Hematopoietic multipotent progenitor cell treated with erythropoietin and hydrocortisone succinate and interleukin-3 and kit ligand, for 17 days (in vitro differentiated cells): ENCODE data around the gene KIAA1671.

Source experiments
- DNase-seq: peaks from one replicate; pipeline ENCODE4 v3.0.0-alpha.2; 2015; ENCODE audit warnings: low spot score

Gene KIAA1671

DNA sequence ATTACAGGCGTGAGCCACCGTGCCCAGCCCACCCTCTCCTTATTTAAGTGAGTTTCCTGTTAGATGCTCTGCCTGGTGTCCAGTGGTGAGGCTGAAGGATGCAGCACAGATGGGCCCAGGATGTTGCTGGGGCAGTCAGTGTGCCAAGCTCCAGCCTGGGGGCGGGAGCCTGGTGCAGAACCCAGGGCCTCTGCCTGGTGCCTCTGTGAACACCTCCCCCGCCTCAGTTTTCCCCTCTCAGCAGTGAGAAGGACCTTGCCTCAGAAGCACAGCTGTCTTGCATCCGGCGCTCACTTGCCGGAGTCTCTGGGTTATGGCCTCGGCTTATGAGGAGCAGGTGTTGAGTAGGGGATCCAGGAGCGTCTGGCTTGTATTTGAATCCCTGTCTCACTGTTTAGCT, 116.2 kb downstream of the KIAA1671 start:
- no peak for DNase-seq

DNA sequence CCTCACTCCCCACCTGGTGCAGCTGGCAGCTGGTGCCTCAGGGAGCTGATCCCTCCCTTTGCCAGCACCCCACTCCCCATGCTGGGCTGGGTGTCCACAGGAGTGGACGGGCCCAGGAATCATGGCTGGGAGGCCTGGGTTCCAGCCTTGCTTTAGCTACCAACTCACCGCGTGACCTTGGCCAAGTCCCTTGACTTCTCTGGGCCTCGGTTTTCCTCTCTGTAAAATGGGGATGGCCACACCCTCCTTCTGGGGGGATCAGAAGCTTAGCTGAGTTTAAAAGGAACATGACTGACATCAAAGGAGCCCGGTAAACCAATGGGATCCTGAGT, 116.9 kb downstream of the KIAA1671 start:
- DNase-seq: no peak

DNA sequence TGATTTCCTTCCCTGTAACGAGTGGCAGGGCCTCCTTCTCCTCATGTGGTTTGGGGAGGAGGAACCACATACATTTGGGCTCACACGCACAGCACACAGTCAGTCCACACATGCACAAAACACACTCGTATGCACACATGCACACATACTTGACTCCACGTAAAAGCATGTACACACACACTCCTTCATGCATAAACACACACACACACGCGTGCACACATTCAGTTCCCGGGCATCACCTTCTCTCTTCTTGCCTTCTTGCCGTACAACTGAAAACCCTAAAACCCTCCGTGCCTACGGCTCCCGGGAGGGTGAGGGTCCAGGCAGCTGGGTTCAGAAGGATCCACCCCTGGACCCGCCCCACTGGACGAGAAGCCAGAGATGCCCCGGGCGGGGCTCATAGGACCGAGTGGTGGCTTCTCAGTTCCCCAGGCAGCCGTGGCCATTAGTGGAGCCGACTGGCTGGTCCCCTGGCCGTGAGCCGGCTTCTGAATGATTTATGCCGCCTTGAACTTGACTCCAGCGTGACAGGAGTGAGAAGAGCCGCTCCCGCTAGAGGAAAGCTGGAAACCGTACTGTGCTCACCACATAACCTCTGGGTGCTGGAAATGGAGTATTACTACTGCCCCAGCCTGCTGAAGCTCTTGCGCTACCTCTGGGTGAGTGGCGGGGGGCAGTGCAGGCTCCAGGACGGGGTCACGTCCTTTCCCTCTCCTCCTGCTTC, 117.4 kb downstream of the KIAA1671 start:
- no peak for DNase-seq

DNA sequence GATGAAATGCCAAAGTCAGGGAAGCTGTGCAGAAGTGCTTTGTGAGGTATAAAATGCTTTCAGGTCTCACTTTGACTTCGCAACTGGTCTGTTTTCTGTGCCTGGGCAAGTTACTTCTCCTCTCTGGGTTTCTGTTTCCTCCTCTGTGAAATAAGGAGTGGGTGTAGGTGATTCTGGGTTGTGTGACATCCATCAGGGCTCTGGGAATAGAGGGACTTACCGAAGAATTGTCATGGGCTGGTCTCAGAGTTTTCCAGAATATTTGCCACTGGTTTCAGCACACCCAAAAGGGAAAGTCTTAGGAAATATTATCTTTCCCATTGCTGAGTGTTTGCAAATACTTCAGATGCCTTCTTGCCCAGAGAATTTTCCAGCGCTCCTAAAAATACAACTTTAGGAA, 118.4 kb downstream of the KIAA1671 start:
- no peak for DNase-seq

DNA sequence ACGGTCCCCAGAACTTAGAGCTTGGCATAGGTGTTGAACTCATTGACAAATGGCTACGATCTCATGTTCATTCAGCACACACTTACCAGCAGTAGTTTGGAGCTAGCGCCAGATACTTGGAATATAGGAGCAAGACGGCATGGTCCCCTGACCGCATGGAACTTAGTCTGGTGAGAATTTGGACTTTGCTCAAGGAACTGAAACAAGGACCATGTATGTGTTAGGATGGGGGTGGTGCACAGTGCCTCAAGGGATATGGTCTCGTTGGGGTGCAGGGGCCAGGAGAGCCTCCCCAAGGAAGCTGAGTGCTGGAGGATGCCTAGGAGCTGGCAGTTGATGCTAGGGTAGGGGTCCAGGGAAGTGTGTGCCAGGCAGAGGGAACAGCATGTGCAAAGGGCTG, 119.2 kb downstream of the KIAA1671 start:
- DNase-seq: no peak

DNA sequence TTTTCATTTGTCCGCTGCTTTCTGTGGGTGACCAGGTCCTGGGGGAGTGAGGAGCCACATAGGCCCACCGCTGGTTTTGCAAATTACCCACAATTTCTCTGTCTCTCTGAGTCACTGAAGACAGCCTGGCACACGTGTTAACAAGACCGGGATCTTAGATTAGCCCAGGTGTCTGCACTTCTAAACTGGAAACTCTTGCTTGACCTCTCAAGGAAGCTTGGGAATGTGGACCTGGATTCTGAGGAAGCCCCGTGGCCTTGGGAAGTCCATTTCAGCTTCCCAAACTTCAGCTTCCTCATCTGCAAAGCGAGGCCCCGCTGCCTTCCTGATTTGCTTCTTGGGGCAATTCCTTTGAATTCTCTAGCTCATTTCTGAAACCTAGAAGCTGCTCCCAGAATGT, 119.9 kb downstream of the KIAA1671 start:
- no peak for DNase-seq

DNA sequence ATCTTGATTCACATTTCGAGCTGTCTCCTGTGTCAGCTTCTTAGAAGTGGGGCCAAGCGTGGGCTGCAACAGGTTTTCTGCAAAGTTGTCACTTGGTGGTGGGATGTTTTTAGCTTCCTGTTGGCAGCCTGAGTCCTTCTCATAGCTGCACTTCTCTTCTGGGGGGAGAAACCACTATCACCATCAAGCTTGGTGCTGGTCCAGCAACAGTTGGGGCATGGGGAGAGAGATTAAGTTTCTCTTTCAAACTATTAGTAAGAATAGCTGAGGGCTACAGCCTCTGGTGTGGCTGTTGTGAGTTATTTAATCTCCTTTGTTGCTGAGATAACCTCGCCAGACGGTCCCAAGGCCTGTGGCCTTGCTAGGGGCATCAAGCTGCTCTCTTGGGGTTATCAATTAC, 123.8 kb downstream of the KIAA1671 start:
- no peak for DNase-seq

DNA sequence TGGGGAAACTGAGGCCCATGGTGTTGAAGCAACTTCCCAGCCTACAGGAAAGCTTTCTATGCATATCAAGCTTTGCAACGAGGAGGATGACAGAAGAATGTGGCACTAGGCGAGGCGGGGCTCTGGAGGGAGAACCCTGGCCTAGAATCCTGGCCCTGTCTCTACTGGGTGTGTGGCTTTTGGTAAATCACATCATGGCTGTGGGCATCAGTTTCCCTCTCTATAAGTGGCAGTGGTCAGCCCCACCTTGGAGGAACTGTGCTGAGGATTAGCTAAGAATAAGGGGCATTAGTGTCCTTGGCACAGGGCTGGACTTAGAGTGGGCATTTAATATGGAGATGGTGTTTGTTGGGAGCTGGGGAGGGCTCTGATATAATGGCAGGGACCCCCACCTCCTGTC, 124.5 kb downstream of the KIAA1671 start:
- no peak for DNase-seq

DNA sequence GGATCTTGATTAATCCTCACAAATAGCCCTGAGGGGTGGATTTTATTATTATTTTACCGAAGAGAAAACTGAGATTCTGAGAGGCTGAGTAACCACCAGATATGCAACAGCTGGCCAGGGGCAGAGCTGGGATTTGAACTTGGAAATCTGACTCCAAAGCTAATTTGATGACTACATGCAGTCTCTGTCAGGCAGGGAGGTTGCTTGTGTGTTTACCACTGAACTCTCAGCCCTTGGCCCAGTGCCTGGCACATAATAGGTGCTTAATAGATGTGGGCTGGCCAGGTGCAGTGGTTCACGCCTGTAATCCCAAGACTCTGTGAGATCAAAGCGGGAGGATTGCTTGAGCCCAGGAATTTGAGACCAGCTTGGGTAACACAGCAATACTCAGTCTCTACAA, 125.4 kb downstream of the KIAA1671 start:
- no peak for DNase-seq

DNA sequence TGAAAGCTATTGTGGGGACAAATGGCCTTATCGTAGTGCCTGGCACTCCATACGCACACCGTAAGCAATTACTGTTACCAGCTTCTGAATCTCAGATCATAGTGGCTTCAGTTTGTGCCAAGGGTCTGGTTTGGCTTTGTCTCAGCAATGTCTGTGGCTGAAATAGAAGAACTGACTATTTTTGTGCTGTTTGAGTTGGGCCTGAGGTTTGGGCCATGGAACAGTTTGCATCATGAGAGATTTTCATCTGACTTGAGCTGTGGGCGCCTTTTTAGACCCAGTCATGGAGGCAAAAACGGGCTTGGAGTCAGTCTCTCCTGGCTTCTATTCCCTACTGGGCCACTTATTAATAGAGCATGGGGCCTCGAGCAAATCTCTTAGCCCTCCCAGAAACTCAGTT, 126.1 kb downstream of the KIAA1671 start:
- no peak for DNase-seq

DNA sequence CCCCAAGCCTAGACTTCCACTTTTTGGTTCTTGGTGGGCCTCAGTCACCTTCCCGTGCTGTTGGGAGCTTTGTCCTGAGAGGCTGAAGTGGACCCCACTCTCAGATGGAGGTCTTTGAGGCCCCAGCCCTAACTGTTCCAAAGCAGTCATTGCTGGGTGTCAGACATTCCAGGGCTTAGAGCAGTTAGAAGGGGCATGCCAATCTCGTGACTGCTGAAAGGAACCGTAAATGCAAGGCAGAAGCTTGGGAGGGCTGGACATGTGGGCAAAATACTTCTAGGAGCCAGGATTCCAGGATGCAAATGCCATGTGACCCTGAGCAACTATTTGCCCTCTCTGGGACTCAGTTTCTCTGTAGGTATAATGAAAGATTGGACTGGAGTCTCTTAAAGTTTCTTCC, 128.3 kb downstream of the KIAA1671 start:
- no peak for DNase-seq

DNA sequence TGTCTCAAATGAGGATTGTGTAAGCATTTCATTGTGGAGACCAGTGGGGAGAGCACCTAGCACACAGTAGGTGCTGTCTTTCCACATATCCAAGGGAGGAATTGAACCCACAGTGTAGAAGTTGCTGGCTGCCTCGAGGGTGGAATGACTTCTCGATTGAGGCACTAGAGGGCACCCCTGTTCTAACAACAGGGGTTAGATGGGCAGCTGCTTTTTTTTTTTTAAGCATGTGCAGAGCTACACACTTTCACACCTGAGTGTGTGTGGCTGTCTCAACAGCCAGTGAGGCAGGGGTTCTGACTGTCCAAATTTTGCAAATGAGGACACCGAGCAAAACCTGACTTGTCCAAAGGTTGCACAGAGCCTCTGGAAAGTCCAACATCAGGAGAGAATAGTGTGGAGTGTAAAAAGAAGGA, 128.9 kb downstream of the KIAA1671 start:
- DNase-seq: no peak

DNA sequence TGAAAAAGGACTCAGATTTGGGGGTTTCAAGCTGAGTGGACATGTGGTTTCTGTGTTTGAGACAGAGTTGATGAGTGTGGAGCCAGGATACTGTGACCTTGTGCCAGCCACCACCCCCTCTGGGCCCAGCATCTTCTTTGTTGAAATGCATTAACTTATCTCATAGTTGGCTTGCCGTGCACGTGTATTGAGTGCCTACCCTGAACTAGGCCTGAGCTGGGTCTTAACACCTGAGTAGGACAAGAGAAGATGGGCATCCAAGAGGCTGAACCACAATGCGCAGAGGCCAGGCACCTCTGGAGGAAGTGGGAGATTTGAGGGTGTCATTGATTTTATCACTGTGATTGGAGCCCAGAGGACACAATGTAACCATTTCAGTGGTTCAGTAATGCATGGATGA, 129.6 kb downstream of the KIAA1671 start:
- no peak for DNase-seq

DNA sequence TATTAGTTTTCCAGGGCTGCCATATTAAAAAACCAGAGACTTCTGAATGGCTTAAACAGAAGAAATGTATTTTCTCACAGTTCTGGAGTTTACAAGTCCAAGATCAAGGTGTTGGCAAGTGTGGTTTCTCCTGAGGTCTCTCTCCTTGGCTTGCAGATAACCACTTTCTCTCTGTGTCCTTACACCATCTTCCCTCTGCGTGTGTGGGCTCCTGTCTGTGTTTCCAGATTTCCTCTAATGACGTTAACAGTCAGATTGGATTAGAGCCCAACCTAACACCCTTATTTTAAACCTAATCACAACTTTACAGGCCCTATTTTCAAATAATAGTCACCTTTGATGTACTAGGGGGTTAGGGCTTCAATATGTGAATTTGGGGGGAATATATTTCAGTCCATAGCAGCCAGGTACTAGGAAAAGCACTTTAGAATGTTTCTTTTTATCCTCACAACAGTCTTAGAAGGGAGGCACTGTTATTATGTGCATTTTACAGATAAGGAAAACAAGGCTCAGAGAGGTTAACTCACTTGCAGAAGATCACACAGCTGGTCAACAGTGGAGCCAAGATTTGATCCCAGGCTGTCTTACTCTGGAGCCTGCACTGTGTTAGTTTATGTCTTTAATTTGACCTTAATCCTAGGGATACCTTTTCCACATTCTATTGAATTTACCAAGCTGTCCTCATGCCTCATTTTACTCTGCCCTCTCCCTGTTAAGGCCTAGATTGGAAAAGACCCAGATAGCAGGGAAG, 130.7 kb downstream of the KIAA1671 start:
- DNase-seq: no peak

DNA sequence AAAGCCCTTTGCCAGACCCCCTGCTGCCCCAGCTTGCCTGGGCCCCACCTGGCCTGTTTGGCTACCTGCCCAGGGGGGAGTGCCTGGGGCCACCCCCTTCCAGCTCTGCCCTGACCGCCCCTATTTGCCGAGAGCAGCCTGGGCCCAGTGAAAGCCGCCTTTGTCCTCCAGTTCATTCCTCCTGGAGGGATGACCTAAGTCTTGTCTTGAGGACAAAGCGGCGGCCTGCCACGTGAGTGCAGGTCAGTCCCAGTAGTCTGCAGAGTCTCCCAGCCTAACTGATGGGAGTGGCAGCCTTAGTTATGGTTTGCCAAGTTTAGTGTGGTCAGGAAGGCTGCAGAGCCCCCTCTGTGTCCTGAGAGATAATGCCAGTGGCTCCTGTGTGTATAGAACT, 131.3 kb downstream of the KIAA1671 start:
- no peak for DNase-seq

DNA sequence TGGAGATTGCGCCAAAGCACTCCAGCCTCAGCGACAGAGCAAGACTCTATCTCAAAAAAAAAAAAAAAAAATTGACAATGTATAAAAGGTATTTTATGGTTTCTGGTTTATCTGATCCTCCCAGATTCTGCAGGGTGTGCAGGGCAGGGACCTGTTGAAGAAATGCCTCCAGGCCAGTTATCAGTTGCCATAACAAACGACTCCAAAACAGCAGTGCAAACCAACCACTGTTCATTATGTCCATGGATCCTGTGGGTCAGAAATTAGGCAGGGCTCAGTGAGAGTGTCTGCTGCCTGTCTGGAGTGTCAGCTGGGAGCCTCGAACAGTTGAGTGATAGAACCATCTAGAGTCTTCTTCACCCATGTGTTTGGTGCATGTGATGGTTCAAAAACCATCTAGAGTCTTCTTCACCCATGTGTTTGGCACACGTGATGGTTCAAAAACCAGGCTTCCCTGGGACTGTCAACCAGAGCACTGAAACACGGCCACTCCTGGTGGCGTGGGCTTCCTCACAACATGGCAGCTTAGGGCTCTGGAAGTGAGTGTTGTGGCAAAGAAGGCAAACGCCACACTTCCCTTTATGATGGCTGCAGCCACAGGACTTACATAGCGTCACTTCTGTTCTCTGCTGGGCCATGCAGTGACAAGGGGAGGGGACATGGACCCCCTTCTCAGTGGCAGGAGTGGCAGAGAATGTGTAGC, 132.0 kb downstream of the KIAA1671 start:
- DNase-seq: no peak

DNA sequence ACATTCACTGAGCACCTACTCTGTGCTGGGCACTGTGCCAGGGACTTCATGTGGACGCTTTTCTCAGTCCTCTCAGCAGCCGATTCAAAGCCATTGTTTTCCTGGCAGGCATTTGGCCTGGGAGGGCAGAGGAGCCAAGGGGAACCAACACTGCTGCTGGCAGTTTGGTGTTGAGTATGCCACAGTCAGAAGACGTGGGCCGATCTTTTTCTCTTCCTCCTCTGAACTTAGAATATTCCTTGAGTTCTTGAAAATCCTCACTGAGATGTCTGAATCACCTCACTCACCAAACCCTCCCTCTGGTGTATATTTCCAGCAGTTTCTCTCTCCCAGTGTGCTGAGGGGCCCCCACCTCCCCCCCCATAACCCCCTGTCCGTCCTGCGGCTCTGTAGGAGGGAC, 132.6 kb downstream of the KIAA1671 start:
- no peak for DNase-seq

DNA sequence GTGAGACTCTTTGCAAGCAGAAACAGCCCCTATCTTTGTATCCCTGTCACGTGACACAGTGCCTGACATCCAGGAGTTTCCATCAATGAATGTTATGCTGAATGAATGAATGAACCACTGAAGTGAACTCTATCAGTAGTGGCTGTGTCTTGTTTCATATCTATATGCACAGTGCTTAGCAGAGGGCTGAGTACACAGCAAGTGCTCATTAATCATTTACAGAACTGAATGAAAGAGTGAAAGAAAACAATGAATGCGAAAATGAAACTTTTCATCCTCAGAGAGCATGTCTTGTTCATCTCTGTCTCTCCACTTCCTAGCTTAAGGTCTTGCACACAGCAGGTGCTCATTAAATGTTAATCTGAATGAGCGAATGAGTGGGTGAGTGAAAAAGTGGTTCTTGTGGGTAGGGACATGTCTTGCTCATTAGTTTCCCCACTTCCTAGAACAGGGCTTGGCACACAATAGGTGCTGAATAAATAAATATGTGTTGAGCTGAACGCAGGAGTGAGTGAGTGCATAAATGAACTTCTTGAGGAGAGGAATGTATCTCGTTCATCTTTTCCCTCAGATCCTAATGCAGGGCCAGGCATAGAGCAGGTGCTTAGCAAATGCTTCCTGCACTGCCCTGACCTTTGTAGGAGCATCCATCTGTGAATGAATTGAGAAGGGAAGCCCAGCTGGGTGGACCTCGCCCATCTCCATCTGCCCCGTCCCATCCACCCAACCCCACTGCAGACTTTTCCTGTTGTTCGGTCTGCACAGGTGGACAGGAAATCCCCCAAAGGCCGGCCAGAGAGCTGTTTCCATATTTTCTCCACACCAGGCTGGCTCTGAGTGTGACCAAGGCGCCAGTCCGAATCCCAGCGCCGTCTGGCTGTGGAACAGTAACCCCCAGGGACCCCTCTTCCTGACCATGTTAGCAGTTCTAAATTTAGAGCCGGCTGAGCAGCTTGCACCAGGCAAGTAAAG, 133.7 kb downstream of the KIAA1671 start:
- DNase-seq: no peak

DNA sequence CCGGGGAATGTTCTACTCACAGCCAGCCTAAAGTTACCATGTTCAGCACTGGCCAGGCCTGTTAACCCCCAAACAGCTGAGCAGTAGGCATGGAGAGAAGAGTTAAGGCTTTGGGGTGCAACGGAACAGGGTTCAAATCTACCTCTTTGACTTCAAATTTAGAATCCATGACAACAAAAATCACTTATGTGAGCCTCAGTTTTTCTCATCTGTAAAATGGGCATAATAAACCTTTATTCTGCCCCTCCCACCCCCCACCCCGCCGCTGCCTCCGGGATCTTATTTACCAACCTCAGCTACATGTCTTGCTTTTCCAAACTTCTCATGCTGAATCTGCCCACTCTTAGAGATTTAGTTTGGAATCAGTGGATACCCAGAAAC, 134.4 kb downstream of the KIAA1671 start:
- no peak for DNase-seq

DNA sequence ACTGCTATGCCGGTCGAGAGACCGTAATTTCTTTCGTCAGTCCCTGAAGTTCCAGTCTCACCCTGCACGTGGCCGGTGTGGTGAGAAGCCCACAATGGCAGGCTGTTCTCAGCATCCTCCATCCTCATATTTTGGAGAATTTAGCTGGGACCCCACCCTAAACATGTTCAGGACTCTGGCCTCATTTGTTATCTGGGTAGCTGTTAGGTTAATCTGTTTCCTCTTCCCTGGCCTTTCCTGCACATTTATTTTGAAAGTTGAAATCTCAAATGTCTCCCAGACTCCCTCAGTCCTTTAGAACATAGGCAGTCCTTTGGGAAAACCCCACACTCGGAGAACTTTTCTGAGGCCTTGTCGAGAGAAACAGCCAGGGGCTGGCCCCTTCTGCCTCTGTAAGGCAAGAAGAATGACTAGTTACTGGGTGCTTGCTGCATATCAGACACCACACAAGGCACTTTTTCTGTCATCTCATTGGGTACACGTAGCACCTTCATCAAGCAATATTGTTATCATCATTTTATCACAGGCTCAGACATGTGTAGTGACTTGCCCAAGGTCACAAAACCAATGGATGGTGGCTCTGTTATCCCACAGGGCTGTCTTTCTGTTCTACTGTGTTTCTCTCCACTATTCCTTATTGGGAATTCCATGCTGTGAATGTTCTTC, 137.8 kb downstream of the KIAA1671 start:
- DNase-seq: no peak

DNA sequence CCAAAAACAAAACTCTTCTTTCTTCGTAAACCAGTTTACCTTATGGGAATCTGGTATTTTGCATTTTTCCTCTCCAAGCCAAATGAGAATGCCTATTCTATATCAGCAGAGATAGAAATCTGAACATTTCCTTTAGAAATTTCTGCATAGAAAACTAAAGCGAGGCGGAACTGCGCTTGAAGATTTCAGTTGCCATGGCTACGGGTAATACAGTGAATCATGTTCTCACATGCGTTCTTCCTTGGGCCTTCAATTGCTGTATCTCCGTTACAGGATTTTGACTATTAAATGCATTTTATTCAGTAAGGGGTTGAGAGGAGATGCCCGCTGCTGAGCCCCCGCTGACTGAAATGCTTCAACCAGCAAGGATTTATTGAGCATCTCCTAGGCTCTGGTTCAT, 138.9 kb downstream of the KIAA1671 start:
- no peak for DNase-seq

DNA sequence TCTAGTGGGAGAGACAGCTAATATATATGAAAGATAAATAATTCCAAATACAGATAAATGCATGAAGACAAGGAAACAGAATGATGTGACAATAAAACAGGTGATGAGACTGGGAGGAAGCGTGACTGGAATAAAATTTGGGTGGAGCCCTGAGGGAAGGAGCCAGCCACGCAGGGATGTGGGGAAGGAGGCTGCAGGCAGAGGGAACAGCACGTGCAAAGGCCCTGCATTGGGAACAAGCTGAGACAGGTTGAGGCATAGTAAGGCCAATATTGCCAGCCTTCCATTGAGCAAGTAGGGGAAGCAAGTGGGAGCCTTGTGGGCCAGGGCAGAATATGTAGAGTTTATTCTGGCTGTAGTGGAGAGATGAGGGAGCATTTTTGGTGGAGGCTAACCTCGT, 139.6 kb downstream of the KIAA1671 start:
- no peak for DNase-seq
